ENCODE results near the gene SEMA5B.

The SEMA5B gene

GRCh38 chr3:122929188-122930062 is 98.1 kb downstream of the SEMA5B start:
- no peaks in the 10 kb centered on the region for H3K27me3 ChIP-seq (ENCODE audit: insufficient read depth, low read depth, severe bottlenecking)
- H3K9me3 ChIP-seq (ENCODE audit: severe bottlenecking), result no peaks in the 10 kb centered on the region
- DNase-seq, result no peak
- H3K36me3 ChIP-seq, result no peaks in the 10 kb centered on the region
- H3K4me3 ChIP-seq (ENCODE audit: low read depth, low read length), result no peak overlapping the region
- H3K27ac ChIP-seq, result peak overlapping the region; percentile 31
- TF ChIP-seq, protein P1, sequence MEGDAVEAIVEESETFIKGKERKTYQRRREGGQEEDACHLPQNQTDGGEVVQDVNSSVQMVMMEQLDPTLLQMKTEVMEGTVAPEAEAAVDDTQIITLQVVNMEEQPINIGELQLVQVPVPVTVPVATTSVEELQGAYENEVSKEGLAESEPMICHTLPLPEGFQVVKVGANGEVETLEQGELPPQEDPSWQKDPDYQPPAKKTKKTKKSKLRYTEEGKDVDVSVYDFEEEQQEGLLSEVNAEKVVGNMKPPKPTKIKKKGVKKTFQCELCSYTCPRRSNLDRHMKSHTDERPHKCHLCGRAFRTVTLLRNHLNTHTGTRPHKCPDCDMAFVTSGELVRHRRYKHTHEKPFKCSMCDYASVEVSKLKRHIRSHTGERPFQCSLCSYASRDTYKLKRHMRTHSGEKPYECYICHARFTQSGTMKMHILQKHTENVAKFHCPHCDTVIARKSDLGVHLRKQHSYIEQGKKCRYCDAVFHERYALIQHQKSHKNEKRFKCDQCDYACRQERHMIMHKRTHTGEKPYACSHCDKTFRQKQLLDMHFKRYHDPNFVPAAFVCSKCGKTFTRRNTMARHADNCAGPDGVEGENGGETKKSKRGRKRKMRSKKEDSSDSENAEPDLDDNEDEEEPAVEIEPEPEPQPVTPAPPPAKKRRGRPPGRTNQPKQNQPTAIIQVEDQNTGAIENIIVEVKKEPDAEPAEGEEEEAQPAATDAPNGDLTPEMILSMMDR (IDR thresholded peaks at IDR 0.05; ENCODE audit: low read depth, low read length), result no peak

- no peaks in the 10 kb centered on the region for H3K36me3 ChIP-seq
- no peaks in the 10 kb centered on the region for H3K27me3 ChIP-seq (ENCODE audit: insufficient read depth, low read depth, severe bottlenecking)
- peak; percentile 30 for DNase-seq
- H3K27ac ChIP-seq, result peak overlapping the region; percentile 31
- H3K4me3 ChIP-seq (ENCODE audit: low read depth, low read length), result no peak overlapping the region
- no peaks in the 10 kb centered on the region for H3K9me3 ChIP-seq (ENCODE audit: severe bottlenecking)
- TF ChIP-seq, protein P1 (IDR thresholded peaks at IDR 0.05; ENCODE audit: low read depth, low read length), result no peak
Measured at GRCh38 chr3:122928396-122929187, 99.0 kb downstream of the SEMA5B start.

DNA sequence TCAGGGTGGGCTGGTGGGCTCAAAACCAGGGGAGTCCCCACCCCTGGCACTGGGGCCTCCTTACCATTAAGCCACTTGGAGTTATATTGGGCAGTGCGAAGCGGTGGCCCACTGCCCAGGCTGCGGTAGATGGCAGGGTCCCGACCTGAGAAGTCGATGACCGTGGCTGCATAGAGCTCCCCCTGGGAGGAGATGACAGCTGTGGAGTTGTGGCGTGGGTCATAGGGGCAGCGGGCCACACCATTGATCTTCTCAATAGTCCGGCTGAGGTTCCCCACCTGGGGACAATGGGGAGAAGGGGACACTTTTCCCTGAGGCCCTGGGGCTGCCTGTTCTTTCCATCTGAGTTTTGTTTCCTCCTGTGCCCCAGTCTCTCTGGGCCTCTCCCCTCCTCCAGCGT is 99.8 kb downstream of the SEMA5B start:
- H3K36me3 ChIP-seq, result no peaks in the 10 kb centered on the region
- no peak for DNase-seq
- no peaks in the 10 kb centered on the region for H3K9me3 ChIP-seq (ENCODE audit: severe bottlenecking)
- no peak overlapping the region for H3K4me3 ChIP-seq (ENCODE audit: low read depth, low read length)
- no peaks in the 10 kb centered on the region for H3K27me3 ChIP-seq (ENCODE audit: insufficient read depth, low read depth, severe bottlenecking)
- TF ChIP-seq, protein P1 (IDR thresholded peaks at IDR 0.05; ENCODE audit: low read depth, low read length), result no peak
- H3K27ac ChIP-seq, result no peak overlapping the region

GRCh38 chr3:122926811-122927210 is 100.8 kb downstream of the SEMA5B start:
- Histone ChIP-seq H3K9me3 (ENCODE audit: severe bottlenecking) (no peaks in the 10 kb centered on the region), H3K36me3 (no peaks in the 10 kb centered on the region), H3K27ac (no peak overlapping the region), H3K4me3 (ENCODE audit: low read depth, low read length) (no peak overlapping the region), H3K27me3 (ENCODE audit: insufficient read depth, low read depth, severe bottlenecking) (no peaks in the 10 kb centered on the region)
- no peak for DNase-seq
- TF ChIP-seq, protein P1 (IDR thresholded peaks at IDR 0.05; ENCODE audit: low read depth, low read length), result no peak

DNA sequence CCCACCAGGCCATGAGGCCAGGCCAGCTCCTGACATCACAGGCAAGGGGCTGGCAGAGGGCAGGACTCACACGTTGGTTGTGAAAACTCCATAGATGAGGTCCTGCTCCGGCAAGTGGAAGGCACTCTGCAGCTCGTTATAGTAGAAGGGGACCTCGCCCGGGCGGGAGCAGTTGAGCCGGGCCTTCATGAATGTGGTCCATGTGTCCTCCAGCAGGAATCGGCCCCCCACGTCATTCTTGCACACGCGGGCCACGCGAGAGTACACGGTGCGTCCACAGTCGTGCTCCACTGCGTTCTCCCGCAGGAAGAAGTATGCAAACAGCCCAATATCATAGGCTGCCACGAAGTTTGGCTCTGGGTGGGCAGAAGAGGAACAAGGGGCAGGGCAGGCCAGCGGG is 101.2 kb downstream of the SEMA5B start:
- Histone ChIP-seq H3K9me3 (ENCODE audit: severe bottlenecking) (no peaks in the 10 kb centered on the region), H3K27me3 (ENCODE audit: insufficient read depth, low read depth, severe bottlenecking) (no peaks in the 10 kb centered on the region), H3K4me3 (ENCODE audit: low read depth, low read length) (no peak overlapping the region), H3K36me3 (no peaks in the 10 kb centered on the region), H3K27ac (no peak overlapping the region)
- TF ChIP-seq, protein P1 (IDR thresholded peaks at IDR 0.05; ENCODE audit: low read depth, low read length), result no peak
- DNase-seq, result no peak
